ENCODE measurements around the gene GARIN3.

DNA sequence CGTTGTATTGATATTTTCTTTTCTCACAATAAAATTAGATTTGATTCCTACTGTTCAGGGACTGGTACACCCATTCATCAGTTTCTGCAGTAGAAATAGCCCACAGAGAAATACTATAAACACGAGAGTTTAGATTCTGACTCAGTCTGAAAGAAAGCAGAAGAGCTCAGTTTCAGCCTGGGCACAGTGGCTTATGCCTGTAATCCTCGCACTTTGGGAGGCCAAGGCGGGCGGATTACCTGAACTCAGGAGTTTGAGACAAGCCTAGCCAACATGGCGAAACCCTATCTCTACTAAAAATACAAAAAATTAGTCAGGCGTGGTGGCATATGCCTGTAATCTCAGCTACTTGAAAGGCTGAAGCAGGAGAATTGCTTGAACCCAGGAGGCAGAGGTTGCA is 23.2 kb upstream of the GARIN3 start:
- TF ChIP-seq, protein P1, sequence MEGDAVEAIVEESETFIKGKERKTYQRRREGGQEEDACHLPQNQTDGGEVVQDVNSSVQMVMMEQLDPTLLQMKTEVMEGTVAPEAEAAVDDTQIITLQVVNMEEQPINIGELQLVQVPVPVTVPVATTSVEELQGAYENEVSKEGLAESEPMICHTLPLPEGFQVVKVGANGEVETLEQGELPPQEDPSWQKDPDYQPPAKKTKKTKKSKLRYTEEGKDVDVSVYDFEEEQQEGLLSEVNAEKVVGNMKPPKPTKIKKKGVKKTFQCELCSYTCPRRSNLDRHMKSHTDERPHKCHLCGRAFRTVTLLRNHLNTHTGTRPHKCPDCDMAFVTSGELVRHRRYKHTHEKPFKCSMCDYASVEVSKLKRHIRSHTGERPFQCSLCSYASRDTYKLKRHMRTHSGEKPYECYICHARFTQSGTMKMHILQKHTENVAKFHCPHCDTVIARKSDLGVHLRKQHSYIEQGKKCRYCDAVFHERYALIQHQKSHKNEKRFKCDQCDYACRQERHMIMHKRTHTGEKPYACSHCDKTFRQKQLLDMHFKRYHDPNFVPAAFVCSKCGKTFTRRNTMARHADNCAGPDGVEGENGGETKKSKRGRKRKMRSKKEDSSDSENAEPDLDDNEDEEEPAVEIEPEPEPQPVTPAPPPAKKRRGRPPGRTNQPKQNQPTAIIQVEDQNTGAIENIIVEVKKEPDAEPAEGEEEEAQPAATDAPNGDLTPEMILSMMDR (IDR thresholded peaks at IDR 0.05), result no peak
- no peak for TF ChIP-seq POLR2AphosphoS5 (IDR thresholded peaks at IDR 0.05; ENCODE audit: low read depth, low read length)
